ENCODE data around the gene TXK. TPM values are rescaled to one million over a fixed set of nuclear protein-coding genes. Genes with fewer than 3 reads are reported as not detected.

Gene TXK
- total RNA-seq, 1 experiment from 2014 or later, result not detected

Other genes starting within 250 kb of the TXK start
- 3.2 and 4.3 TPM in 2 replicates for gene NFXL1, start 219.7 kb downstream of the TXK start, total RNA-seq (2014; rRNA removed; shearing (Covaris generic); ENCODE audit: low replicate concordance)
- not detected in 2 replicates for gene CNGA1, start 117.6 kb downstream of the TXK start, total RNA-seq (2014; rRNA removed; shearing (Covaris generic); ENCODE audit: low replicate concordance)
- gene NIPAL1, start 117.5 kb downstream of the TXK start, total RNA-seq (2014; rRNA removed; shearing (Covaris generic); ENCODE audit: low replicate concordance), result 2.5 and 3.0 TPM in 2 replicates
- 3.6 and 3.7 TPM in 2 replicates for gene TEC, start 135.6 kb upstream of the TXK start, total RNA-seq (2014; rRNA removed; shearing (Covaris generic); ENCODE audit: low replicate concordance)
- gene SLAIN2, start 207.3 kb upstream of the TXK start, total RNA-seq (2014; rRNA removed; shearing (Covaris generic); ENCODE audit: low replicate concordance), result 24.7 and 115 TPM in 2 replicates

All from Caki2 (cell line).